Measurements from ENCODE around the gene NOX3. TPM values are rescaled to one million over a fixed set of nuclear protein-coding genes. Genes with fewer than 3 reads are reported as not detected.

Gene NOX3
- total RNA-seq, 1 donor from 2014 or later: not detected

GRCh38 chr6:155347800-155348199, 107.8 kb downstream of the NOX3 start:
- H3K4me3 ChIP-seq: no peak overlapping the region
- H3K36me3 ChIP-seq: no peaks in the 10 kb centered on the region
- peaks cover 6% of the 10 kb centered on the region for H3K9me3 ChIP-seq
- no peak for TF ChIP-seq CTCF (IDR thresholded peaks at IDR 0.05)
- H3K27me3 ChIP-seq (ENCODE audit: low read depth): no peaks in the 10 kb centered on the region
- no peaks in the 10 kb centered on the region for H3K4me1 ChIP-seq
- intact Hi-C loops (cut with DNase I): no loop called here
- ATAC-seq (no peak), DNase-seq (no peak)
- no peak overlapping the region for H3K27ac ChIP-seq

DNA sequence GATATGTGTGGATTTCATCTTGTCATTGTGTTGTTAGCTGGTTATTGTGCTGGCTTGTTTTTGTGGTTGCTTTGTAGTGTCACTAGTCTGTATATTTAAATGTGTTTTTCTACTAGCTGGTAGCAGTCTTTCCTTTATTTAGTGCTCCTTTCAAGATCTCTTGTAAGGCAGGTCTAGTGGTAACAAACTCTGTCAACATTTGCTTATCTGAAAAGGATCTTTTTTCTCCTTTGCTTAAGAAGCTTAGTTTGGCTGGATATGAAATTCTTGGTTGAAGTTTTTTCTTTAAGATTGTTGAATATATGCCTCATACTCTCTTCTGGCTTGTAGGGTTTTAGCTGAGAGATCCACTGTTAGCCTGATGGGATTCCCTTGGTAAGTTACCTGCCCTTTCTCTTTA, 108.7 kb downstream of the NOX3 start:
- Histone ChIP-seq H3K27me3 (ENCODE audit: low read depth) (no peaks in the 10 kb centered on the region), H3K9me3 (peaks cover 6% of the 10 kb centered on the region), H3K36me3 (no peaks in the 10 kb centered on the region), H3K4me1 (no peaks in the 10 kb centered on the region), H3K27ac (no peak overlapping the region), H3K4me3 (no peak overlapping the region)
- DNase-seq: no peak
- no peak for ATAC-seq
- intact Hi-C loops (cut with DNase I): no loop called here
- no peak for TF ChIP-seq CTCF (IDR thresholded peaks at IDR 0.05)

Other genes with a start within 250 kb of the NOX3 start
- gene CLDN20, start 191.8 kb downstream of the NOX3 start, total RNA-seq: not detected
- gene TFB1M, start 141.4 kb downstream of the NOX3 start, total RNA-seq: 20.6 TPM

Measured in lower lobe of right lung (tissue), 2 donors.